Measurements from ENCODE around the gene CCN6.
"Not testable (repeated sequence)": the region's sequence is repeated elsewhere in the genome, so short reads cannot be mapped to it uniquely, and the experiment has no call there.

CCN6 gene

DNA sequence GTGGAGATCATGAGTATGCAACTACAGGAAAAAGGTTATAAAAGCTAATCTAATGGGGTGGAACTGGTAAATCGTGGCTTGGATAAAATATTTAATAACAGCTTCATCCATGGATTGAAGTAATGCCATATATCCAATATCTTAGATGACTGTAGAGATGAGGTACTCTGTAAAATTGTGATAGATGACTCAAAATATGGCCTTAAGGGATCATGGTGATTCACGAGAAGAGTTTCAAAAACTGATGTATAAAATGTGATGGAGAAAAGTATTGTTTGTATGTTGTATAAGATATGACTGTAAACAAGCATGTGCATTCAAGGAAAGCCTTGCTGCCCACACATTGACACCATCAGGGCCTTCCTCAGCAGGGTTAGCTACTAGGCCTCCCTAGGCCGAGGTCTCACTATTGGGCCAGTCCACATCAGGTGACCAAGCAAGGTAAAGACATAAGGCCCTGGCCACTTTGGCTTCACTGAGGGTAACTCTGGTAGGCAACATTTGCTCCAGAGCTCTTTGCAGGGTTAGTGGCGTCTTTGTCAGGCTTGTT is 17.7 kb upstream of the CCN6 start:
- H3K9me3 Mint-ChIP-seq: no peaks in the 10 kb centered on the region
- H3K36me3 Mint-ChIP-seq (ENCODE audit: low read depth): no peaks in the 10 kb centered on the region
- peaks cover 24% of the 10 kb centered on the region for H3K4me1 Mint-ChIP-seq (ENCODE audit: low read depth)
- no peak overlapping the region for H3K4me3 Mint-ChIP-seq
- no peak overlapping the region for H3K27ac Mint-ChIP-seq
- no peaks in the 10 kb centered on the region for H3K27me3 Mint-ChIP-seq (ENCODE audit: low read depth)

DNA sequence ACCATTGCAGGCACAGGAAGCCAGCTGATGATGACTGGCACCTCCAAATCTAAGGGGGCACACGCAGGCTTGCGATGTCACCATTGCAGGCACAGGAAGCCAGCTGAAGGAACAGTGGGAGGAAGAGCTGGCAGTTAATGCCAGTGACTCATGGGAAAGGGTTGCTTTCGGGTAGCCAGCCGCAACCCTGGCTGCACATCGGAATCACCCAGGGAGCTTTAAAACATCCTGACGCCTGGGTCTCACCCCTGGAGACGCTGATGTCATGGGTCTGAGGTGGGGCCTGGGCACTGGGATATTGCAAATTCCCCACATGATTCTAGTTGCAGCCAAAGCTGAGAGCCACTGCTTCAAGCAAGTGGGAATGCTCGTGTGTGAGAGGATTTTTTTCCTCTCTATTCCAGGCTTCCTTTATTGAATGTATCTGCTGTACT is 16.1 kb upstream of the CCN6 start:
- H3K27ac Mint-ChIP-seq: no peak overlapping the region
- H3K4me3 Mint-ChIP-seq: no peak overlapping the region
- H3K9me3 Mint-ChIP-seq: no peaks in the 10 kb centered on the region
- H3K4me1 Mint-ChIP-seq (ENCODE audit: low read depth): peaks cover 27% of the 10 kb centered on the region
- H3K27me3 Mint-ChIP-seq (ENCODE audit: low read depth): no peaks in the 10 kb centered on the region
- H3K36me3 Mint-ChIP-seq (ENCODE audit: low read depth): no peaks in the 10 kb centered on the region

DNA sequence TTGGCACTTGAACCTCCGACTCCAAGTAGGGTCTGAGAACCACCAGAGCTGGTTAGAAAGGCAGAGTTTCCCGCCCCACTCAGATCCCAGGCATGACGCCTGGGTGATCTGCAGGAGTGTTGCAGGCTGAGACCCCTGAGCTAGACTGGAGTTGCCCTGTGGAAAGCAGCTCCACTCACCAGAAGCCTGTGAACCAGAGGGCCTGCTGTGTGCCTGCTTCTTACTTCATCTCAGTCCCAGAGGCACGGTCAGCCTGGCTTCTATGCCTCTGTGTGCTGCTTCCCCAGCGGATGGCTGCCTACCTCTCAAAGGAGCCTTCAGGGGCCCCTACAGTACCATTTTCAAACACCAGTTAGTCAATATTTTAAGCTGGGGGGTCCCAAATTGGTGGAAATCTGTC is 15.6 kb upstream of the CCN6 start:
- Mint-ChIP-seq H3K4me1 (ENCODE audit: low read depth) (peaks cover 30% of the 10 kb centered on the region), H3K4me3 (no peak overlapping the region), H3K9me3 (no peaks in the 10 kb centered on the region), H3K36me3 (ENCODE audit: low read depth) (no peaks in the 10 kb centered on the region), H3K27ac (no peak overlapping the region), H3K27me3 (ENCODE audit: low read depth) (no peaks in the 10 kb centered on the region)

DNA sequence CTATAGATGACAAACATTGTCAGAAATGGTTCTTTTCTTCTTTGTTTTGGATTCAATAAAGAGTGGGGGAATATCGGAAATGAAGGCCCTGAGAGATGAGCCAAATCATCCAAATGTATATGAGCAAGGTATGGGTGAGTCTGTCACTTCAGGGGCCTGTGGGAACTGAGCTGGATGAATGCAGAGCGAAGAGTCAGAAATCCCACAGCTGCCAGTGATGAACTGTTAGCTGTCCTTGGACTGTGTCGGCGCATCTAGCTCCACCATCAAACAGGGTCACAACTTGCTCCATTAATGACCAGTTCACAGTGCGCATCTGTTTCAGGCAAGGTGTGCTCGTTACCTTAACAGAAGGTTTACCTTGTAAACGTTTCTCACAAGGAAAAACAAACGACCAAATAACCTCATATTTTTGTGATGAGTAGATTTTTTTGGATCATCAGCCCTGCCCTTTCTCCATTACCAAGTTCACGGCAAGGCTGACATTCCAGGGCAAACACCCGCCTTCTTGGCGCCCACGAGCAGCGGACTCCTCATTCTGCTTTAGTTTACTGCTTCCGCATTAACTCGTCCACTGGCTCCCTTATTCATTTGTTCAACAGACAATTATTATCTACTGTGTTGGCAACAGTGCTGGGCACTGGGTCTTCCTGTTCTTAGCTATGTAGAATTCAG is 15.0 kb upstream of the CCN6 start:
- no peaks in the 10 kb centered on the region for H3K27me3 Mint-ChIP-seq (ENCODE audit: low read depth)
- H3K9me3 Mint-ChIP-seq: no peaks in the 10 kb centered on the region
- H3K4me3 Mint-ChIP-seq: no peak overlapping the region
- H3K36me3 Mint-ChIP-seq (ENCODE audit: low read depth): no peaks in the 10 kb centered on the region
- peaks cover 27% of the 10 kb centered on the region for H3K4me1 Mint-ChIP-seq (ENCODE audit: low read depth)
- no peak overlapping the region for H3K27ac Mint-ChIP-seq

DNA sequence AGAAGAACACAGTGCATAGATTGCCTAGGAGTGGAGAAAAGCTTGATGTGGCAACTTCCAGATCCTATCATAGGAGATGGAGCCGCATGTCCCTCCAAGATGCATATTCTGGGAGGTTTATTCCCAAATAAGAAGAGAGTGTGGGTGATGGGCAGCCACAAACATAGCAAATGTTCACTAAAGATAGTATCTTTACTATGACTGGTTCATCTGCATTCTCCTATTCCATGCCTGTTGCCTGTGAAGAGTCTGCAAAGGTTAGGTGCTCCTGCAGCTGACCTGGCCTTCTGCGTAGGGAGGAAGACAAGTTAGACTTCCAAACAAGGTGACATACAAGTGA is 14.5 kb upstream of the CCN6 start:
- H3K9me3 Mint-ChIP-seq: no peaks in the 10 kb centered on the region
- H3K27ac Mint-ChIP-seq: no peak overlapping the region
- no peak overlapping the region for H3K4me3 Mint-ChIP-seq
- H3K4me1 Mint-ChIP-seq (ENCODE audit: low read depth): peaks cover 23% of the 10 kb centered on the region
- no peaks in the 10 kb centered on the region for H3K36me3 Mint-ChIP-seq (ENCODE audit: low read depth)
- H3K27me3 Mint-ChIP-seq (ENCODE audit: low read depth): no peaks in the 10 kb centered on the region

DNA sequence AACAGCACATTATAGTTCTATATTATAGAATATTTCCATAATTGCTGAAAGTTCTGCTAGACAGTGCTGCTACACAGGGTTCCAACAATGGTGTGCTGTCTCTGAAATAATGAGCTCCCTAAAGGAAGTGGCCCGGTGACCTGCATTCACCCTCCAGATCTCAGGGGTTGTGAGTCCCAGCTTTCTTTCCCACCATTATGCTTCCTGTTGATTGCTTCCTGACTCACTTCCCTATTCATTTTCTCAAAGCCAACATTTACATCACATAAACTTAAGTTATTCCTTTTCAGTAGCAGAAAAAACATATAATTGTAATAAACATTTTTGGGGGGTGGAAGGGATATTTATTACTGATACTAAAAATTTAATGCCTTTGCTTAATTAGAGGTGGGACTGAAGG is 12.9 kb upstream of the CCN6 start:
- H3K4me1 Mint-ChIP-seq (ENCODE audit: low read depth): peaks cover 13% of the 10 kb centered on the region
- H3K36me3 Mint-ChIP-seq (ENCODE audit: low read depth): no peaks in the 10 kb centered on the region
- no peak overlapping the region for H3K27ac Mint-ChIP-seq
- H3K27me3 Mint-ChIP-seq (ENCODE audit: low read depth): no peaks in the 10 kb centered on the region
- no peaks in the 10 kb centered on the region for H3K9me3 Mint-ChIP-seq
- H3K4me3 Mint-ChIP-seq: no peak overlapping the region

DNA sequence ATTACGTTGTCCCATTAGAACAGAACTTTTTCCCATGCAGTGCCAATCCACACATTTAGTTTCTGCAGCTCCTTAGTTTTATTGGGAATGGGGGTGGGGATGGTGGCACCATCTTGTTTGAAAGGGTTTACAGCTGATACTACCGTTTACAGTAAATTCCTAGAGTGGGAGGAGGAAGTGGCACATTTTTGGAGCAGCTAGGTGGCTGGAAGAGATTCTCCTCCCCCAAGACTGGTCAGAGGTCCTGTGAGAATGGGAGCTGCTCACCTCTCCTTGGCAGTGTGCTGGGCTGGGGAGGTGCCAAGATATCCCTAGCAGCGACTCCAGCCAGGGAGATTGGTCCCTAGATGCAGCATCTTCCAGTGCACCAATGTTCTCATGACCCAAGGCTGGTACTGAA is 12.4 kb upstream of the CCN6 start:
- Mint-ChIP-seq H3K36me3 (ENCODE audit: low read depth) (no peaks in the 10 kb centered on the region), H3K27me3 (ENCODE audit: low read depth) (no peaks in the 10 kb centered on the region), H3K4me1 (ENCODE audit: low read depth) (peaks cover 11% of the 10 kb centered on the region), H3K27ac (no peak overlapping the region), H3K4me3 (no peak overlapping the region), H3K9me3 (no peaks in the 10 kb centered on the region)

DNA sequence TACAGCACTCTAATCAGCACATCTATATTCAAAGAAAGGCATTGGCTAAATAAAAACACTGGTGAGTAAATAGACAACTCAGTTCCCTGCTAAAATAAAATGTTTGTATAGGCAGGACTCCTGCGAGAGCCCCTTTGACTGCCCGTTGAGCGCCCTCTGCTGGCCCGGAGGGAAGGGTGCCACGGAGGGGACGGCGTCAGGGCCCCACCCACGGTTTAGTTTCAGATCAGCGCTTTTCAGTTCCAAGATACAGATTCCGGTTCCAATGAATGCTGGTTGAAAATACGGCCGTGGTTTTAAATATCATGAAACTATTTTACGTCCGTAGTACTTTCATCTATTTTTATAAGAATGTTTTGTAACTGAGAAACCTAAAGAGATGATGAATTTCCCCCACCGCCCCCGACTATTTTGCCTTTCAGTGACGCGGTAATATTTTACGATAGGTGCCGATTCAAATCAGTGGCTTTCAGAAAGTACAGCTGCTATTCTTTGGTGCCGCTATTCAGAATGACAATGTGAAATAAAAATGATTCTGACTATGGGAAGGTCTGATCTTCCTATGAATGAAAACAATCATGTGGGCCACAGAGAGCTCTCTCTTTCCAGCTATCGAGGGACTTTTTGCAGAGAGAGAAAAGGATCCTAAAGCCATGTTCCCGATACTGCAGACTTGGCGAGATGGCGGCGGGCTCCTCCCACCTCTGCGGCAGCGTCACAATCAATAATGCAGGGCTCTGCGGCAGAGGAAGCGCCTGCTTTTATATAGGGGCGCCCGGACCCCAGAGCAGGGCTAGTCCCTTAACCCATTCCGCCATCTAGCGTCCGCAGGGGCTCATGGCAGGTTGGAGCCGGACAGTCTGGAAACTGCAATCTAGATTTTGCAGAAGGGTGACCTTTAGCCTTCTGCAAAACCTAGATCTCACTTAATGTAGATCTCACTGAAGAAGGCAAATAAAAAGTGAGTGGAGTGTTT is 10.6 kb upstream of the CCN6 start:
- H3K36me3 Mint-ChIP-seq (ENCODE audit: low read depth): no peaks in the 10 kb centered on the region

DNA sequence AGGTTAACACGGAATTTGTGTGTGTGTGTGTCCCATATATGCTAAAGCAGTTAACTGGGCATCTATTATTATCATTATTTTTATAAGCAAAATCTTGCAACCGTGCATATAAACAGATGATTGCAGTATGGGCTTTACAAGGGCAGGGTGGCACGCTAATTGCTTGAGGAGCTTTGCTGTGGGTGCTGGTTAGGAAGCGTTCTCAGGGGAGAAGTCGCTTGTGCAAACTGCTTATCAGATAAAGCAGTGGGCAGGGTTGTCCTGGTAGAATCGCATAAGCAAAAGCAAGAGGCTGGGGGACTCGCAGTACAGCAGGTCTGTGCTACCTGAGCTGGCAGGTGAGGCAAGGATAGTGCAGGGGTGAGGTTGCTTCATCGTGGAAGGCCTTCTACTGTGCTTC is 9.7 kb upstream of the CCN6 start:
- no peaks in the 10 kb centered on the region for H3K9me3 Mint-ChIP-seq
- H3K4me3 Mint-ChIP-seq: no peak overlapping the region
- H3K4me1 Mint-ChIP-seq (ENCODE audit: low read depth): peaks cover 11% of the 10 kb centered on the region
- H3K36me3 Mint-ChIP-seq (ENCODE audit: low read depth): no peaks in the 10 kb centered on the region
- H3K27ac Mint-ChIP-seq: no peak overlapping the region
- no peaks in the 10 kb centered on the region for H3K27me3 Mint-ChIP-seq (ENCODE audit: low read depth)

More for the DNA sequence above, 10.6 kb upstream of the CCN6 start:
- Mint-ChIP-seq H3K27ac (peak overlapping the region; percentile 98), H3K27me3 (ENCODE audit: low read depth) (no peaks in the 10 kb centered on the region), H3K9me3 (no peaks in the 10 kb centered on the region), H3K4me3 (peak overlapping the region; percentile 95), H3K4me1 (ENCODE audit: low read depth) (peaks cover 11% of the 10 kb centered on the region)

DNA sequence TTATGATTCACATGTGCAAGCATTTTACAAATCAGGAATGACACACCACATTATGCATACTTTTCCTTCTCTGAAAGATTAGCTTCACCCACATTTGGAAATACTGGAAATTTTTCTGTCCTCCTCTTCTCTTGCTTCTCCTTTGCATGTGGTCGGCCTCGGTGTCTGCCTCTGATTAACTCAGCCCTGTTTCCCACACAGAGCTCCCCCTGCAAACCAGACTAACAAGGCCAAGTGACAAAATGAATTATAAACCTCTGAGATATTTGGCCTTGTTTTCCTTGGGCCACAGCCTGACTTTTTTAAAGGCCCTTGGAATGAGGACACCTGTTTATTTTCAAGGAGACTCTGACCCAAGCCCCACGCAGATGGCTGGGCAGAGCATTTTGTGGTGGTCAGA is 9.0 kb upstream of the CCN6 start:
- H3K36me3 Mint-ChIP-seq (ENCODE audit: low read depth): no peaks in the 10 kb centered on the region
- no peak overlapping the region for H3K27ac Mint-ChIP-seq
- H3K4me1 Mint-ChIP-seq (ENCODE audit: low read depth): peaks cover 11% of the 10 kb centered on the region
- no peaks in the 10 kb centered on the region for H3K27me3 Mint-ChIP-seq (ENCODE audit: low read depth)
- no peaks in the 10 kb centered on the region for H3K9me3 Mint-ChIP-seq
- H3K4me3 Mint-ChIP-seq: no peak overlapping the region

DNA sequence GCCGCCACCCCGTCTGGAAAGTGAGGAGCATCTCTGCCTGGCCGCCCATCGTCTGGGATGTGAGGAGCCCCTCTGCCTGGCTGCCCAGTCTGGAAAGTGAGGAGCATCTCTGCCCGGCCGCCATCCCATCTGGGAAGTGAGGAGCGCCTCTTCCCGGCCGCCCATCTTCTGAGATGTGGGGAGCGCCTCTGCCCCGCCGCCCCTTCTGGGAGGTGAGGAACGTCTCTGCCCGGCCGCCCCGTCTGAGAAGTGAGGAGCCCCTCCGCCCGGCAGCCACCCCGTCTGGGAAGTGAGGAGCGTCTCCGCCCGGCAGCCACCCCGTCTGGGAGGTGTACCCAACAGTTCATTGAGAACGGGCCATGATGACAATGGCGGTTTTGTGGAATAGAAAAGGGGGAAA is 6.4 kb upstream of the CCN6 start:
- not testable (repeated sequence) for H3K27me3 Mint-ChIP-seq (ENCODE audit: low read depth); H3K4me1 Mint-ChIP-seq (ENCODE audit: low read depth); H3K36me3 Mint-ChIP-seq (ENCODE audit: low read depth); H3K27ac Mint-ChIP-seq; H3K4me3 Mint-ChIP-seq; H3K9me3 Mint-ChIP-seq

DNA sequence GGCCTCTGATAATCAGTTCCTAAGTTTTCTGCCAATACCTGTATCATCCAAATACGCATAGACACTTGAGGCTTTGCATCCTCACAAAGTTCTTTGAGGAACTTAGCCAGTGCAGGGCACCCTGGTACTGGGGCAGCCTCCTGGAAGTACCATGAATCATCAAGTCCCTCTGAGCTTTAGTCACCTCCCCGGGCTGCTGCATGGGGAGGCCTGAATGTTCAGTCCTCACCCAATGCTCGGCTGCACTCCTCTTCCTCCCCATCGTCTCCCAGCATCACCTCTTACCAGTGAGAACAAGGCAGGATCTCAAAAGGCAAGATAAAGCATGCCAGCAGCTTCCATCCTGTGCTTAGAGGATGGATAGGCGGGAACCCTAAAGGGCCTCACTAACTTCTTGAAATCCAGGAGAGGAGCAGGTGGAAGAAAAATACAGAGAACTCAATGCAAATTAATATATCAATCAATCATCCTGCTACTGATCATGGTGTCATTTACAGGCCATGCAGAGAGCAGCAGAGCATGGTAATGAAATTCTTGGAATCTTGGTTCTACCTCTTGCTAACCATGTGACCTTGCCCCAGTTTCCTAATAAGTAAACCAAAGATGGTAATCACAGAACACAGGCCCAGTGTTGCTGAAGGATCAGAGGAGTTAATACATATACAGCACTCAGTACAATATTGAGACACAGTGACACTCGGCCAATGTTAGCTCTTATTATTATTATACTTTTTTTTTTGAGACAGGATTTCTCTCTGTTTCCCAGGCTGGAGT is 4.7 kb upstream of the CCN6 start:
- no peak overlapping the region for H3K27ac Mint-ChIP-seq
- no peaks in the 10 kb centered on the region for H3K27me3 Mint-ChIP-seq (ENCODE audit: low read depth)
- H3K4me3 Mint-ChIP-seq: no peak overlapping the region
- no peaks in the 10 kb centered on the region for H3K9me3 Mint-ChIP-seq
- H3K4me1 Mint-ChIP-seq (ENCODE audit: low read depth): no peaks in the 10 kb centered on the region
- H3K36me3 Mint-ChIP-seq (ENCODE audit: low read depth): no peaks in the 10 kb centered on the region

DNA sequence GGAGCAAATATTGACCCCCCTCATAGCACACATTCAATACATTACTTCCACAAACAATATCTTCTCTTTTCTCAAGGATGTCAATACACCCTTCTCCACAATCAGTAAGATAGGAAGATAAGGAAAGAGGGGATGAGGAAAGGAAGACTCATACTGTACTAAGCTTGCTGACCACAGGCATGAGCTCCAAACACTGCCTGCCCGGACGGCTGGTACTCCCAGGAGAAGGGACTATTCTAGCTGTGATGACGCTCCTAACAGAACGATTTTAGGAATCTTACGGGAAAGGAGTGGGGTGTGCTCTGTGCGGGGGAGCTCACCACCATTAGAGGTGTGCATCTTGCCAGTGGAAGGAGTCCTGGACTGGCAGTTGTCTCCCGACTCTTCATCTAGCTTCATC is 3.9 kb upstream of the CCN6 start:
- Mint-ChIP-seq H3K36me3 (ENCODE audit: low read depth) (no peaks in the 10 kb centered on the region), H3K27ac (no peak overlapping the region), H3K4me3 (no peak overlapping the region), H3K4me1 (ENCODE audit: low read depth) (no peaks in the 10 kb centered on the region), H3K27me3 (ENCODE audit: low read depth) (peaks cover 3% of the 10 kb centered on the region), H3K9me3 (no peaks in the 10 kb centered on the region)

DNA sequence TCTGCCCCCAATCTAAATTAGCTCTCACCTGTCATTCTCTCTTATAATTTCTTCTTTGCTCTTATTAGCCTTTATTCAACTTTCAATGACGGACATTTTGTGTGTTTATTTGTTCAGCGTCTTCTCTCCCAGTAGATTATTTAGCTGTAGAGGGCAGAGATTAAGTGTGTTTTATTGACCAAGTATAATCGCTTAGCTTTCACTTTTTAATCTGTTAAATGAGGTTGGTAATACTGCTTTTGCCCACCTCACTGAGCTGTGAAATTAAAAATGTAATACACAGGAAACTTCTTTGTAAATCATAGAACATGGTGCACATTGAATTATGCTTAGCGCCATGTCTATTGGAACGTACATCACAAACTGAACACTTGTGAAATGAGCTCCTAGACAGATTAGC is 3.5 kb upstream of the CCN6 start:
- Mint-ChIP-seq H3K27ac (no peak overlapping the region), H3K9me3 (no peaks in the 10 kb centered on the region), H3K36me3 (ENCODE audit: low read depth) (no peaks in the 10 kb centered on the region), H3K4me1 (ENCODE audit: low read depth) (no peaks in the 10 kb centered on the region), H3K27me3 (ENCODE audit: low read depth) (peaks cover 6% of the 10 kb centered on the region), H3K4me3 (no peak overlapping the region)

Measured in T-helper 1 cell treated with Interleukin-12 subunit alpha and Interleukin-12 subunit beta and Interleukin-4 antibody, amounts not matched to agents 30 μg/mL and 1 μg/mL, for 36 hours (primary cell).